ENCODE results near the gene PGM1. TPM values are rescaled to one million over a fixed set of nuclear protein-coding genes. Genes with fewer than 3 reads are reported as not detected.
A peak's percentile ranks its signal among the peaks of the same experiment; 100 is the strongest.

The PGM1 gene
- total and polyA plus RNA-seq, 2 of the 4 experiments (the other 2 are of a cell fraction), result 42.6 to 94.5 TPM

DNA sequence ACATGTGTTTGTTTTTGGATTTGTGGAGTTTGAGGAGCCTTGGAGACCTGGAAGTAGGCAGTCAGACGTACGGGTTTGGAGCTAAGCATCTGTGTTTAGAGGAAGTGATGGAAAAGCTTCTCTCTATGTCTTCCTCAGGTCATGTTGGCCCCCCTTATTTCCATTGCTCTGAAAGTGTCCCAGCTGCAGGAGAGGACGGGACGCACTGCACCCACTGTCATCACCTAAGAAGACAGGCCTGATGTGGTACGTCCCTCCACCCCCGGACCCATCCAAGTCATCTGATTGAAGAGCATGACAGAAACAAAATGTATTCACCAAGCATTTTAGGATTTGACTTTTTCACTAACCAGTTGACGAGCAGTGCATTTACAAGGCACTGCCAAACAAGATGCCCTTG, 66.2 kb downstream of the PGM1 start:
- intact Hi-C loops (cut with micrococcal nuclease) (no loop called here), dilution Hi-C loops (cut with HindIII; ENCODE audit: low sequenced_read_pairs, unreplicated experiment) (no loop called here), in situ Hi-C loops (cut with MboI; ENCODE audit: low sequenced_read_pairs) (no loop called here)
- Histone ChIP-seq H3K4me3 (ENCODE audit: insufficient read depth, low read depth, low read length) (no peak overlapping the region), H2BK5ac (ENCODE audit: low read depth, low read length, poor library complexity, severe bottlenecking) (no peak overlapping the region), H3K23ac (ENCODE audit: low read depth, low read length) (no peak overlapping the region), H2AK5ac (ENCODE audit: low read depth, low read length) (no peak overlapping the region), H2AFZ (replicated peaks; ENCODE audit: low read length, poor library complexity) (peak overlapping the region; percentile 29), H4K20me1 (ENCODE audit: insufficient read depth, low read length) (no peaks in the 10 kb centered on the region), H3K9me1 (ENCODE audit: insufficient read depth, low read length) (peaks cover 13% of the 10 kb centered on the region), H3K9ac (ENCODE audit: low read depth, low read length) (no peak overlapping the region), H2BK15ac (ENCODE audit: low read depth, low read length) (no peak overlapping the region), H2AK9ac (replicated peaks; ENCODE audit: low read depth, low read length, poor library complexity) (no peak overlapping the region), H3K27me3 (ENCODE audit: control insufficient read depth, insufficient read depth, low read length) (no peaks in the 10 kb centered on the region), H3K9me3 (ENCODE audit: control insufficient read depth, insufficient read depth, low read length) (no peaks in the 10 kb centered on the region), H3K36me3 (ENCODE audit: control insufficient read depth, insufficient read depth, low read length) (peaks cover 16% of the 10 kb centered on the region), H3K4me1 (ENCODE audit: control insufficient read depth, insufficient read depth, low read length) (peaks cover 16% of the 10 kb centered on the region), H3K18ac (ENCODE audit: low read depth, low read length) (no peak overlapping the region), H3K79me1 (ENCODE audit: low read depth in 1 of 2, low read length in 2 of 2) (no peaks in the 10 kb centered on the region), H3K56ac (ENCODE audit: extremely low read depth, insufficient read depth, low read length) (no peak overlapping the region), H3K27ac (ENCODE audit: insufficient read depth, low read length) (no peak overlapping the region), H3K4ac (ENCODE audit: low read depth, low read length) (no peak overlapping the region), H4K91ac (ENCODE audit: insufficient read depth, low read depth, low read length) (no peak overlapping the region), H4K5ac (ENCODE audit: low read depth, low read length) (no peak overlapping the region), H3K4me2 (ENCODE audit: low read depth, low read length) (no peak overlapping the region), H3K14ac (replicated peaks; ENCODE audit: low read depth, low read length) (no peak overlapping the region), H2BK20ac (ENCODE audit: low read depth, low read length) (no peak overlapping the region), H4K8ac (ENCODE audit: low read depth in 2 of 2, low read length in 2 of 2) (no peak overlapping the region), H2BK120ac (ENCODE audit: low read depth, low read length) (no peak overlapping the region)
- ChIA-PET POLR2A (ENCODE audit: unreplicated experiment) (no interaction called here), CTCF (no interaction called here)
- BruUV-seq (replicated peaks), result no TSS peak
- WGBS, 2 experiments (ENCODE audit: extremely low coverage in 2 of 2, insufficient read length in 1 of 2), result no CpG with 5 or more reads among the region's 7 CpGs
- no peak for DNase-seq
- TF ChIP-seq CEBPB (IDR thresholded peaks at IDR 0.05; ENCODE audit: low read depth, low read length), result no peak
- no peak for TF ChIP-seq MXI1 (IDR thresholded peaks at IDR 0.05; ENCODE audit: borderline replicate concordance, low read depth, low read length)
- no peak for TF ChIP-seq POLR2A (IDR thresholded peaks at IDR 0.05; ENCODE audit: low read depth, low read length)
- TF ChIP-seq, protein P1, sequence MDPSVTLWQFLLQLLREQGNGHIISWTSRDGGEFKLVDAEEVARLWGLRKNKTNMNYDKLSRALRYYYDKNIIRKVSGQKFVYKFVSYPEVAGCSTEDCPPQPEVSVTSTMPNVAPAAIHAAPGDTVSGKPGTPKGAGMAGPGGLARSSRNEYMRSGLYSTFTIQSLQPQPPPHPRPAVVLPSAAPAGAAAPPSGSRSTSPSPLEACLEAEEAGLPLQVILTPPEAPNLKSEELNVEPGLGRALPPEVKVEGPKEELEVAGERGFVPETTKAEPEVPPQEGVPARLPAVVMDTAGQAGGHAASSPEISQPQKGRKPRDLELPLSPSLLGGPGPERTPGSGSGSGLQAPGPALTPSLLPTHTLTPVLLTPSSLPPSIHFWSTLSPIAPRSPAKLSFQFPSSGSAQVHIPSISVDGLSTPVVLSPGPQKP (IDR thresholded peaks at IDR 0.05; ENCODE audit: borderline replicate concordance, low read depth, low read length), result no peak
- no peak for TF ChIP-seq BHLHE40 (IDR thresholded peaks at IDR 0.05; ENCODE audit: low read depth, low read length)
- TF ChIP-seq CTCF (conservative IDR thresholded peaks at IDR 0.05; ENCODE audit: low read depth, low read length), result no peak
- TF ChIP-seq RCOR1 (IDR thresholded peaks at IDR 0.05; ENCODE audit: insufficient replicate concordance, low read length), result no peak
- TF ChIP-seq MAZ (IDR thresholded peaks at IDR 0.05; ENCODE audit: borderline replicate concordance, low read depth, low read length), result no peak
- TF ChIP-seq, protein P2, sequence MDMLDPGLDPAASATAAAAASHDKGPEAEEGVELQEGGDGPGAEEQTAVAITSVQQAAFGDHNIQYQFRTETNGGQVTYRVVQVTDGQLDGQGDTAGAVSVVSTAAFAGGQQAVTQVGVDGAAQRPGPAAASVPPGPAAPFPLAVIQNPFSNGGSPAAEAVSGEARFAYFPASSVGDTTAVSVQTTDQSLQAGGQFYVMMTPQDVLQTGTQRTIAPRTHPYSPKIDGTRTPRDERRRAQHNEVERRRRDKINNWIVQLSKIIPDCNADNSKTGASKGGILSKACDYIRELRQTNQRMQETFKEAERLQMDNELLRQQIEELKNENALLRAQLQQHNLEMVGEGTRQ (IDR thresholded peaks at IDR 0.05; ENCODE audit: low read depth, low read length), result no peak
- TF ChIP-seq NFE2L2 (IDR thresholded peaks at IDR 0.05; ENCODE audit: low read depth, low read length), result no peak
- no peak for TF ChIP-seq CHD1 (IDR thresholded peaks at IDR 0.05; ENCODE audit: low read depth, low read length)
- no peak for TF ChIP-seq RAD21 (IDR thresholded peaks at IDR 0.05; ENCODE audit: low read length)
- TF ChIP-seq RFX5 (IDR thresholded peaks at IDR 0.05; ENCODE audit: low read depth, low read length), result no peak
- no peak for TF ChIP-seq SMC3 (IDR thresholded peaks at IDR 0.05; ENCODE audit: low read depth, low read length)
- no peak for TF ChIP-seq MAFK (IDR thresholded peaks at IDR 0.05; ENCODE audit: low read depth, low read length)
- TF ChIP-seq FOS (IDR thresholded peaks at IDR 0.05; ENCODE audit: low read depth, low read length), result no peak
- no peak for ATAC-seq (ENCODE audit: low read depth)

All from IMR-90 (cell line).